Panc1 (cell line): ENCODE data around the gene CDKL4. TPM values are rescaled to one million over a fixed set of nuclear protein-coding genes. Genes with fewer than 3 reads are reported as not detected.

Experiments
- ATAC-seq: fragments of 200-7000 bp; cut with Tn5 transposase; 2 replicates; pipeline ENCODE4 v1.9.1; 2020; ENCODE audit warnings: mild to moderate bottlenecking, moderate library complexity
- BruUV-seq: library from RNA; stranded (reverse); fragments of 400-500 nt; replicated peaks from 2 replicates; lab custom pipeline; 2021; lab: Mats Ljungman, UMichigan
- CTCF ChIA-PET: fragments of 300-600 bp; sonication (Branson Sonifier 250); formaldehyde crosslinking; loops from one replicate; lab custom pipeline; 2022; ENCODE audit warnings: antibody characterized with exemption; lab: Charles Lee
- POLR2A ChIA-PET: fragments of 300-600 bp; sonication (Branson Sonifier 250); formaldehyde crosslinking; loops from one replicate; lab custom pipeline; 2022; ENCODE audit warnings: antibody characterized with exemption; lab: Charles Lee
- DNase-seq: peaks from one replicate; pipeline ENCODE4 v3.0.0-alpha.2; 2010; ENCODE audit warnings: low read depth, low spot score
- H3K27ac ChIP-seq: 2 replicates; pipeline ENCODE4 v1.5.1; 2011; ENCODE audit warnings: mild to moderate bottlenecking, low read length, inconsistent platforms
- H3K27me3 ChIP-seq: fragments of 200-500 bp; sonication (Bioruptor generic); 2 replicates; pipeline ENCODE4 v1.6.0; 2014; ENCODE audit warnings: low read length, inconsistent platforms; ENCODE audit not compliant: control insufficient read depth, insufficient read depth
- H3K36me3 ChIP-seq: fragments of 200-500 bp; sonication (Bioruptor generic); 2 replicates; pipeline ENCODE4 v1.5.1; 2014; ENCODE audit warnings: inconsistent platforms, mild to moderate bottlenecking, low read length, moderate library complexity; ENCODE audit not compliant: control insufficient read depth, insufficient read depth
- H3K4me1 ChIP-seq: 2 replicates; pipeline ENCODE4 v1.5.1; 2011; ENCODE audit warnings: inconsistent platforms, mild to moderate bottlenecking, low read length, moderate library complexity; ENCODE audit not compliant: control insufficient read depth, insufficient read depth
- H3K4me3 ChIP-seq, 2 experiments: 2 replicates each; pipeline ENCODE4 v1.5.1; 2011 to 2012; ENCODE audit warnings: low read depth in 2 of 2, low read length in 2 of 2, mild to moderate bottlenecking in 2 of 2, inconsistent platforms in 1 of 2, moderate library complexity in 1 of 2
- H3K9me3 ChIP-seq: fragments of 200-500 bp; sonication (Bioruptor generic); 2 replicates; pipeline ENCODE4 v1.5.1; 2014; ENCODE audit warnings: low read depth, mild to moderate bottlenecking, inconsistent platforms, low read length, moderate library complexity; ENCODE audit not compliant: control insufficient read depth, insufficient read depth
- CTCF ChIP-seq: fragments of 450-650 bp; IDR thresholded peaks from 2 replicates; pipeline ENCODE4 v1.5.1; 2017; ENCODE audit warnings: mild to moderate bottlenecking
- POLR2AphosphoS5 ChIP-seq: IDR thresholded peaks from 2 replicates; pipeline ENCODE4 v1.6.1; 2012; ENCODE audit warnings: mild to moderate bottlenecking, low read depth, low read length, moderate library complexity
- REST ChIP-seq, 2 experiments: IDR thresholded peaks; 2 replicates each; pipeline ENCODE4 v1.6.1; 2011 to 2012; ENCODE audit warnings: low read depth in 2 of 2, control low read depth in 1 of 2, low read length in 1 of 2, mild to moderate bottlenecking in 1 of 2, moderate library complexity in 1 of 2; ENCODE audit not compliant: insufficient read depth in 1 of 2
- SIN3A ChIP-seq: IDR thresholded peaks from 2 replicates; pipeline ENCODE4 v1.6.1; 2012; ENCODE audit warnings: low read depth, mild to moderate bottlenecking, low read length, moderate library complexity, borderline replicate concordance; ENCODE audit not compliant: insufficient read depth
- TCF7L2 ChIP-seq: IDR thresholded peaks from 2 replicates; pipeline ENCODE4 v1.6.1; 2011; ENCODE audit warnings: mild to moderate bottlenecking, low read depth, low read length, inconsistent platforms
- in situ Hi-C: cut with HindIII; loops from 2 replicates; pipeline ENCODE4 v1.10.0; 2016; ENCODE audit warnings: low sequenced_read_pairs, low pct_unique_long_range_greater_than_20kb
- intact Hi-C: fragments of 100-400 bp; cut with micrococcal nuclease; formaldehyde crosslinking; loops from one replicate; pipeline ENCODE4 v1.10.0; 2022; ENCODE audit not compliant: unreplicated experiment
- total RNA-seq: library from RNA; stranded (reverse); gene quantifications from one replicate; pipeline ENCODE4 v1.2.1, GENCODE V29; 2021; ENCODE audit not compliant: unreplicated experiment

CDKL4 gene
- total RNA-seq, 1 experiment from 2014 or later: not detected

DNA sequence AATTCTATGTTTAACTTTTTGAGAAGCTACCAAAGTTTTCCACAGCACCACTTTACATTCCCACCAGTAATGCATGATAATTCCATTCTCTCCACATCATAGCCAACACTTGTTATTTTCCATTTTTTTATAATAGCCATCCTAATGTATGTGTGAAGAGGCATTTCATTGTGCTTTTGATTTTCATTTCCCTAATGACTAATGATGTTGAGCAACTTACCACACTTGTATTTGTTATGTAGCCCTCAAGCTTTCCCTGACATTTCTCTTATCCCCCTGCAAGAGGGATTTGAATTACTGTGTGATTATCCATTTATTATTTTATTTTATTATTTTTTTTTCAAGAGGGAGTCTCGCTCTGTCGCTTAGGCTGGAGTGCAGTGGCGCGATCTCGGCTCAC is 99.4 kb downstream of the CDKL4 start:
- intact Hi-C loops: no loop called here

GRCh38 chr2:39142904-39143605 is 100.7 kb downstream of the CDKL4 start:
- Histone ChIP-seq H3K36me3 (no peaks in the 10 kb centered on the region), H3K9me3 (no peaks in the 10 kb centered on the region), H3K4me3 (no peak overlapping the region), H3K4me1 (no peaks in the 10 kb centered on the region), H3K27ac (no peak overlapping the region), H3K27me3 (no peaks in the 10 kb centered on the region)
- TF ChIP-seq SIN3A: no peak
- TF ChIP-seq TCF7L2: no peak
- TF ChIP-seq CTCF: no peak
- TF ChIP-seq POLR2AphosphoS5: no peak
- TF ChIP-seq REST (IDR thresholded peaks at IDR 0.05; ENCODE audit: insufficient read depth in 1 of 2, low read depth in 2 of 2, low read length in 1 of 2): no peak
- DNase-seq (no peak), ATAC-seq (no peak)
- BruUV-seq: no TSS peak
- ChIA-PET CTCF (no interaction called here), POLR2A (no interaction called here)
- intact Hi-C loops: no loop called here
- in situ Hi-C loops: no loop called here

More for the DNA sequence above, 99.4 kb downstream of the CDKL4 start:
- no peak for TF ChIP-seq CTCF
- no peak for TF ChIP-seq POLR2AphosphoS5
- TF ChIP-seq REST (IDR thresholded peaks at IDR 0.05; ENCODE audit: insufficient read depth in 1 of 2, low read depth in 2 of 2, low read length in 1 of 2): no peak
- TF ChIP-seq TCF7L2: no peak
- no peak for TF ChIP-seq SIN3A
- H3K27me3 ChIP-seq: no peaks in the 10 kb centered on the region
- H3K9me3 ChIP-seq: no peaks in the 10 kb centered on the region
- no peak for DNase-seq
- ATAC-seq: no peak
- H3K4me1 ChIP-seq: no peaks in the 10 kb centered on the region
- no peak overlapping the region for H3K27ac ChIP-seq
- POLR2A ChIA-PET: no interaction called here
- H3K4me3 ChIP-seq: no peak overlapping the region
- no TSS peak for BruUV-seq
- in situ Hi-C loops: no loop called here
- CTCF ChIA-PET: no interaction called here
- H3K36me3 ChIP-seq: no peaks in the 10 kb centered on the region
